ENCODE results near the gene LMO4. TPM values are rescaled to one million over a fixed set of nuclear protein-coding genes. Genes with fewer than 3 reads are reported as not detected.

Gene LMO4
- total and polyA plus RNA-seq, 2 experiments from 2014 or later = 35.6 to 96.2 TPM

DNA sequence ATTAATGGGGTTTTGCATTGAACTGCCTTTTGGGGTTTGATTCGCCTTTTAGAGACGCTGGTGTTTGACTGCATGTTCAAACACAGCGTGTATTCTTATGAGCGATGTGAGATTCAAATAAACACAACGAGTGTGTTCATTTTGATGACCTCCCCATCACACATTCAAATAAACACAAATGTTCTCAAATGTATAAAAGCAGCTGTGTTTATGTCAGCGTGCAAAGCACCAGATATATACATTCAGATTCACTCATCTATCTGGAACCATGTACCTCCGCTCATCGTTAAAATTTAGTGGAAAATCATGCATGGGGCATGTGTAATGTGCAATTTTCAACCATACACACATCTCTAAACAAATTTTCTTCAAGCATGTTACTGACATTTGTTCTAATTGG is 21.4 kb upstream of the LMO4 start (continued):
- TF ChIP-seq, protein P1, sequence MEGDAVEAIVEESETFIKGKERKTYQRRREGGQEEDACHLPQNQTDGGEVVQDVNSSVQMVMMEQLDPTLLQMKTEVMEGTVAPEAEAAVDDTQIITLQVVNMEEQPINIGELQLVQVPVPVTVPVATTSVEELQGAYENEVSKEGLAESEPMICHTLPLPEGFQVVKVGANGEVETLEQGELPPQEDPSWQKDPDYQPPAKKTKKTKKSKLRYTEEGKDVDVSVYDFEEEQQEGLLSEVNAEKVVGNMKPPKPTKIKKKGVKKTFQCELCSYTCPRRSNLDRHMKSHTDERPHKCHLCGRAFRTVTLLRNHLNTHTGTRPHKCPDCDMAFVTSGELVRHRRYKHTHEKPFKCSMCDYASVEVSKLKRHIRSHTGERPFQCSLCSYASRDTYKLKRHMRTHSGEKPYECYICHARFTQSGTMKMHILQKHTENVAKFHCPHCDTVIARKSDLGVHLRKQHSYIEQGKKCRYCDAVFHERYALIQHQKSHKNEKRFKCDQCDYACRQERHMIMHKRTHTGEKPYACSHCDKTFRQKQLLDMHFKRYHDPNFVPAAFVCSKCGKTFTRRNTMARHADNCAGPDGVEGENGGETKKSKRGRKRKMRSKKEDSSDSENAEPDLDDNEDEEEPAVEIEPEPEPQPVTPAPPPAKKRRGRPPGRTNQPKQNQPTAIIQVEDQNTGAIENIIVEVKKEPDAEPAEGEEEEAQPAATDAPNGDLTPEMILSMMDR (conservative IDR thresholded peaks at IDR 0.05; ENCODE audit: low read depth in 2 of 2) = no peak

DNA sequence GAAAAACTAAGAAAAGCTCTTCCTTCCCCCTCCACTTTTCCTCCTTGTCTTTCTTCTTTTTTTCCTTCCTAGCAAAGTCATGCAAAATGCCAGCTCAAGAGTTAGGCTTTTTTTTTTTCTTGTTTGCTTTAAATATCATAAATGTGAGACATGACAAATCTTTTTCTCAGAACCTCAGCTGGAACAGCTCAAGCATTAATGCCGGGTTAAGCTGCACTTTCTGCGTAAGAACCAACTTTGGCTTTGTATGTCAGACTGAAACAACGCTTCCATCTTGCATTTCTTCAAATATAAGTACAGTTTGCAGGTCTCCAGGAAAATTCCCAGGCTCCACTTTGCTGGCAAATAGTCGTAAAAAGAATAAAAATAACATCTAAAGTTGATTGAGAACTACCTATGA is 20.7 kb upstream of the LMO4 start:
- Histone ChIP-seq H3K4me3 (no peak overlapping the region), H3K4me2 (peak overlapping the region; percentile 15; the same call in 1 of the 2 replicates), H3K27me3 (ENCODE audit: insufficient read depth) (no peaks in the 10 kb centered on the region), H3K9me2 (ENCODE audit: insufficient read depth) (peaks cover 5% of the 10 kb centered on the region; the same call in 1 of the 2 replicates), H4K20me1 (replicated peaks; ENCODE audit: insufficient read depth) (no peaks in the 10 kb centered on the region), H3K79me2 (replicated peaks; ENCODE audit: insufficient read depth) (no peaks in the 10 kb centered on the region), H3F3A (replicated peaks; ENCODE audit: low read depth) (no peaks in the 10 kb centered on the region), H3K4me1 (ENCODE audit: insufficient read depth) (peaks cover 20% of the 10 kb centered on the region), H2AFZ (no peak overlapping the region), H3K27ac (ENCODE audit: low read depth) (no peak overlapping the region), H3K36me3 (ENCODE audit: insufficient read depth) (no peaks in the 10 kb centered on the region)
- Mint-ChIP-seq H3K27ac (no peak overlapping the region), H3K4me1 (peaks cover 30% of the 10 kb centered on the region), H3K36me3 (ENCODE audit: low read depth) (no peaks in the 10 kb centered on the region), H3K9me3 (no peaks in the 10 kb centered on the region), H3K27me3 (ENCODE audit: insufficient read depth, low read depth, poor library complexity) (peaks cover 6% of the 10 kb centered on the region), H3K4me3 (no peak overlapping the region)
- TF ChIP-seq STAT1 (IDR thresholded peaks at IDR 0.05; ENCODE audit: unreplicated experiment) = no peak
- no peak for TF ChIP-seq ZNF331 (CRISPR knock-in tag; IDR thresholded peaks at IDR 0.05; ENCODE audit: low read depth)
- no peak for DNase-seq (ENCODE audit: low spot score)
- ATAC-seq = no peak

DNA sequence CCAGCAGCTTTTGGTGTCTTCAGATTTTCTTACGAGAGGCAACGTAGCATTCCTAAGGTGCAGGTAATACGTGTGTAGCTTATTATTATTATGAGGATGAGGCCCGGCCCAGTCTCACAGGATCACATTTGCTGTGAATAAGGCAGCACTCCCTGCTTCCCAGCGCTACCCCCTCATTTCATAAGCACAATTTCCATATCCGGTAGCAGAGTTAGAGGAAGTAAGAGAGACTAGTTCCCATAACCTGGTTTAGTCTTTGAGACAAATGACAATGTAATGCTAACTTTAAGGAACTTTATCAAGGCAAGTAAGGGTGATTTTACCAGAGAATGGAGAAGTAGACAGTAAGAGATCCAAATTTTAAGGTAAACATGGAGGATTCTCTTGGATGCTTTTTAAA is 14.6 kb upstream of the LMO4 start:
- H3K4me3 ChIP-seq = no peak overlapping the region
- H3K4me2 ChIP-seq = no peak overlapping the region
- no peaks in the 10 kb centered on the region for H3K9me3 Mint-ChIP-seq
- H3K27ac ChIP-seq (ENCODE audit: low read depth) = no peak overlapping the region
- no peaks in the 10 kb centered on the region for H3K27me3 ChIP-seq (ENCODE audit: insufficient read depth)
- H3K9me2 ChIP-seq (ENCODE audit: insufficient read depth) = peaks cover 11% of the 10 kb centered on the region; the same call in 1 of the 2 replicates
- H3K4me1 ChIP-seq (ENCODE audit: insufficient read depth) = peaks cover 7% of the 10 kb centered on the region; the same call in 1 of the 2 replicates
- H3K79me2 ChIP-seq (replicated peaks; ENCODE audit: insufficient read depth) = no peaks in the 10 kb centered on the region
- H4K20me1 ChIP-seq (replicated peaks; ENCODE audit: insufficient read depth) = no peaks in the 10 kb centered on the region
- ATAC-seq (no peak), DNase-seq (ENCODE audit: low spot score) (no peak)
- no peak overlapping the region for H3K4me3 Mint-ChIP-seq
- H2AFZ ChIP-seq = peak overlapping the region; percentile 56; the same call in 1 of the 2 replicates
- H3K4me1 Mint-ChIP-seq = peaks cover 13% of the 10 kb centered on the region
- H3F3A ChIP-seq (replicated peaks; ENCODE audit: low read depth) = no peaks in the 10 kb centered on the region
- H3K27ac Mint-ChIP-seq = no peak overlapping the region
- no peaks in the 10 kb centered on the region for H3K36me3 Mint-ChIP-seq (ENCODE audit: low read depth)
- H3K27me3 Mint-ChIP-seq (ENCODE audit: insufficient read depth, low read depth, poor library complexity) = peaks cover 6% of the 10 kb centered on the region
- H3K36me3 ChIP-seq (ENCODE audit: insufficient read depth) = no peaks in the 10 kb centered on the region
- TF ChIP-seq POLR2AphosphoS5 (IDR thresholded peaks at IDR 0.05; ENCODE audit: low read depth) = no peak
- TF ChIP-seq, protein P2, sequence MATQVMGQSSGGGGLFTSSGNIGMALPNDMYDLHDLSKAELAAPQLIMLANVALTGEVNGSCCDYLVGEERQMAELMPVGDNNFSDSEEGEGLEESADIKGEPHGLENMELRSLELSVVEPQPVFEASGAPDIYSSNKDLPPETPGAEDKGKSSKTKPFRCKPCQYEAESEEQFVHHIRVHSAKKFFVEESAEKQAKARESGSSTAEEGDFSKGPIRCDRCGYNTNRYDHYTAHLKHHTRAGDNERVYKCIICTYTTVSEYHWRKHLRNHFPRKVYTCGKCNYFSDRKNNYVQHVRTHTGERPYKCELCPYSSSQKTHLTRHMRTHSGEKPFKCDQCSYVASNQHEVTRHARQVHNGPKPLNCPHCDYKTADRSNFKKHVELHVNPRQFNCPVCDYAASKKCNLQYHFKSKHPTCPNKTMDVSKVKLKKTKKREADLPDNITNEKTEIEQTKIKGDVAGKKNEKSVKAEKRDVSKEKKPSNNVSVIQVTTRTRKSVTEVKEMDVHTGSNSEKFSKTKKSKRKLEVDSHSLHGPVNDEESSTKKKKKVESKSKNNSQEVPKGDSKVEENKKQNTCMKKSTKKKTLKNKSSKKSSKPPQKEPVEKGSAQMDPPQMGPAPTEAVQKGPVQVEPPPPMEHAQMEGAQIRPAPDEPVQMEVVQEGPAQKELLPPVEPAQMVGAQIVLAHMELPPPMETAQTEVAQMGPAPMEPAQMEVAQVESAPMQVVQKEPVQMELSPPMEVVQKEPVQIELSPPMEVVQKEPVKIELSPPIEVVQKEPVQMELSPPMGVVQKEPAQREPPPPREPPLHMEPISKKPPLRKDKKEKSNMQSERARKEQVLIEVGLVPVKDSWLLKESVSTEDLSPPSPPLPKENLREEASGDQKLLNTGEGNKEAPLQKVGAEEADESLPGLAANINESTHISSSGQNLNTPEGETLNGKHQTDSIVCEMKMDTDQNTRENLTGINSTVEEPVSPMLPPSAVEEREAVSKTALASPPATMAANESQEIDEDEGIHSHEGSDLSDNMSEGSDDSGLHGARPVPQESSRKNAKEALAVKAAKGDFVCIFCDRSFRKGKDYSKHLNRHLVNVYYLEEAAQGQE (IDR thresholded peaks at IDR 0.05; ENCODE audit: unreplicated experiment) = no peak
- TF ChIP-seq, protein P3, sequence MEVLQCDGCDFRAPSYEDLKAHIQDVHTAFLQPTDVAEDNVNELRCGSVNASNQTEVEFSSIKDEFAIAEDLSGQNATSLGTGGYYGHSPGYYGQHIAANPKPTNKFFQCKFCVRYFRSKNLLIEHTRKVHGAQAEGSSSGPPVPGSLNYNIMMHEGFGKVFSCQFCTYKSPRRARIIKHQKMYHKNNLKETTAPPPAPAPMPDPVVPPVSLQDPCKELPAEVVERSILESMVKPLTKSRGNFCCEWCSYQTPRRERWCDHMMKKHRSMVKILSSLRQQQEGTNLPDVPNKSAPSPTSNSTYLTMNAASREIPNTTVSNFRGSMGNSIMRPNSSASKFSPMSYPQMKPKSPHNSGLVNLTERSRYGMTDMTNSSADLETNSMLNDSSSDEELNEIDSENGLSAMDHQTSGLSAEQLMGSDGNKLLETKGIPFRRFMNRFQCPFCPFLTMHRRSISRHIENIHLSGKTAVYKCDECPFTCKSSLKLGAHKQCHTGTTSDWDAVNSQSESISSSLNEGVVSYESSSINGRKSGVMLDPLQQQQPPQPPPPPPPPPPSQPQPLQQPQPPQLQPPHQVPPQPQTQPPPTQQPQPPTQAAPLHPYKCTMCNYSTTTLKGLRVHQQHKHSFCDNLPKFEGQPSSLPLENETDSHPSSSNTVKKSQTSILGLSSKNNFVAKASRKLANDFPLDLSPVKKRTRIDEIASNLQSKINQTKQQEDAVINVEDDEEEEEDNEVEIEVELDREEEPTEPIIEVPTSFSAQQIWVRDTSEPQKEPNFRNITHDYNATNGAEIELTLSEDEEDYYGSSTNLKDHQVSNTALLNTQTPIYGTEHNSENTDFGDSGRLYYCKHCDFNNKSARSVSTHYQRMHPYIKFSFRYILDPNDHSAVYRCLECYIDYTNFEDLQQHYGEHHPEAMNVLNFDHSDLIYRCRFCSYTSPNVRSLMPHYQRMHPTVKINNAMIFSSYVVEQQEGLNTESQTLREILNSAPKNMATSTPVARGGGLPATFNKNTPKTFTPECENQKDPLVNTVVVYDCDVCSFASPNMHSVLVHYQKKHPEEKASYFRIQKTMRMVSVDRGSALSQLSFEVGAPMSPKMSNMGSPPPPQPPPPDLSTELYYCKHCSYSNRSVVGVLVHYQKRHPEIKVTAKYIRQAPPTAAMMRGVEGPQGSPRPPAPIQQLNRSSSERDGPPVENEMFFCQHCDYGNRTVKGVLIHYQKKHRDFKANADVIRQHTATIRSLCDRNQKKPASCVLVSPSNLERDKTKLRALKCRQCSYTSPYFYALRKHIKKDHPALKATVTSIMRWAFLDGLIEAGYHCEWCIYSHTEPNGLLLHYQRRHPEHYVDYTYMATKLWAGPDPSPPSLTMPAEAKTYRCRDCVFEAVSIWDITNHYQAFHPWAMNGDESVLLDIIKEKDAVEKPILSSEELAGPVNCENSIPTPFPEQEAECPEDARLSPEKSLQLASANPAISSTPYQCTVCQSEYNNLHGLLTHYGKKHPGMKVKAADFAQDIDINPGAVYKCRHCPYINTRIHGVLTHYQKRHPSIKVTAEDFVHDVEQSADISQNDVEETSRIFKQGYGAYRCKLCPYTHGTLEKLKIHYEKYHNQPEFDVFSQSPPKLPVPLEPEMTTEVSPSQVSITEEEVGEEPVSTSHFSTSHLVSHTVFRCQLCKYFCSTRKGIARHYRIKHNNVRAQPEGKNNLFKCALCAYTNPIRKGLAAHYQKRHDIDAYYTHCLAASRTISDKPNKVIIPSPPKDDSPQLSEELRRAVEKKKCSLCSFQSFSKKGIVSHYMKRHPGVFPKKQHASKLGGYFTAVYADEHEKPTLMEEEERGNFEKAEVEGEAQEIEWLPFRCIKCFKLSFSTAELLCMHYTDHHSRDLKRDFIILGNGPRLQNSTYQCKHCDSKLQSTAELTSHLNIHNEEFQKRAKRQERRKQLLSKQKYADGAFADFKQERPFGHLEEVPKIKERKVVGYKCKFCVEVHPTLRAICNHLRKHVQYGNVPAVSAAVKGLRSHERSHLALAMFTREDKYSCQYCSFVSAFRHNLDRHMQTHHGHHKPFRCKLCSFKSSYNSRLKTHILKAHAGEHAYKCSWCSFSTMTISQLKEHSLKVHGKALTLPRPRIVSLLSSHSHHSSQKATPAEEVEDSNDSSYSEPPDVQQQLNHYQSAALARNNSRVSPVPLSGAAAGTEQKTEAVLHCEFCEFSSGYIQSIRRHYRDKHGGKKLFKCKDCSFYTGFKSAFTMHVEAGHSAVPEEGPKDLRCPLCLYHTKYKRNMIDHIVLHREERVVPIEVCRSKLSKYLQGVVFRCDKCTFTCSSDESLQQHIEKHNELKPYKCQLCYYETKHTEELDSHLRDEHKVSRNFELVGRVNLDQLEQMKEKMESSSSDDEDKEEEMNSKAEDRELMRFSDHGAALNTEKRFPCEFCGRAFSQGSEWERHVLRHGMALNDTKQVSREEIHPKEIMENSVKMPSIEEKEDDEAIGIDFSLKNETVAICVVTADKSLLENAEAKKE (CRISPR knock-in tag; IDR thresholded peaks at IDR 0.05) = no peak
- no peak for TF ChIP-seq NANOG (IDR thresholded peaks at IDR 0.05; ENCODE audit: borderline replicate concordance)

Measured in GM23338 (cell line).